Right lobe of liver (tissue), 6 donors: ENCODE results near the gene PICK1. TPM values are rescaled to one million over a fixed set of nuclear protein-coding genes. Genes with fewer than 3 reads are reported as not detected.

Source experiments
- ATAC-seq, 4 donors: fragments of 200-7000 bp; cut with Tn5 transposase; one replicate each; pipeline ENCODE4 v1.9.1; 2020; ENCODE audit warnings: mild to moderate bottlenecking in 4 of 4, moderate library complexity in 4 of 4
- DNase-seq, 3 donors: peaks; one replicate each; pipeline ENCODE4 v3.0.0-alpha.2; 2020
- H3K27ac ChIP-seq, 3 donors: fragments of 200-600 bp; one replicate each; pipeline ENCODE4 v1.8.0; 2022
- H3K27me3 ChIP-seq, 2 donors: fragments of 200-600 bp; one replicate each; pipeline ENCODE4 v1.8.0; 2022
- H3K36me3 ChIP-seq, 4 donors: fragments of 200-600 bp; sonication (generic) in 1 of 4; one replicate each; pipeline versions ENCODE4 v1.5.1 to v1.8.0; 2017 to 2022; ENCODE audit warnings: control low read depth in 1 of 4
- H3K4me1 ChIP-seq, 4 donors: fragments of 200-600 bp; sonication (generic) in 1 of 4; one replicate each; pipeline versions ENCODE4 v1.5.1 to v1.8.0; 2017 to 2022; ENCODE audit warnings: control low read depth in 1 of 4
- H3K4me3 ChIP-seq, 3 donors: fragments of 200-600 bp; one replicate each; pipeline ENCODE4 v1.8.0; 2022
- H3K9me3 ChIP-seq, 4 donors: fragments of 200-600 bp; sonication (generic) in 1 of 4; one replicate each; pipeline versions ENCODE4 v1.5.1 to v1.8.0; 2017 to 2022; ENCODE audit warnings: control low read depth in 1 of 4
- CTCF ChIP-seq, 4 donors: fragments of 200-600 bp in 3 of 4; fragments of 450-650 bp in 1 of 4; IDR thresholded peaks; one replicate each; pipeline versions ENCODE4 v1.5.1 to v1.8.0; 2016 to 2022; ENCODE audit warnings: antibody characterized with exemption in 4 of 4, mild to moderate bottlenecking in 2 of 4
- POLR2A ChIP-seq: fragments of 450-650 bp; IDR thresholded peaks from one replicate; pipeline ENCODE4 v1.6.1; 2017; ENCODE audit warnings: antibody characterized with exemption, mild to moderate bottlenecking
- WGBS: methylation state at CpG from one replicate; pipeline ENCODE4 v1.1.6; 2018; ENCODE audit warnings: low coverage, low lambda C conversion rate; ENCODE audit not compliant: insufficient coverage; ENCODE audit errors: missing lambda C conversion rate; 5-methylcytosine and 5-hydroxymethylcytosine counted together
- intact Hi-C, 2 donors: fragments of 100-400 bp; cut with DNase I; formaldehyde crosslinking; loops; one replicate each; pipeline versions ENCODE4 v1.11.2 to v1.14.1; 2022
- total RNA-seq, 6 experiments: library from RNA; depleted of rRNA in 2 of 6; stranded (reverse); fragments of >200 nt in 2 of 6; fragmentation: NEBNext Ultra II Directional in 3 of 6; extraction: Animal tissue kit (Norgen Biotek cat#: 25700) in 3 of 6; gene quantifications; one replicate each; pipeline versions ENCODE4 v1.1.0 to v1.2.4, GENCODE V29; 2016 to 2023
- donor health status: DM: no; HTN: yes; CAD: no.
- donor health status: DM: no; HTN: no; CAD: no.
- donor health status: DM: no; HTN: no; CAD: no.
- donor health status: DM: no; HTN: yes; CAD: no.
- donor health status: DM: no; HTN: yes; CAD: no.

The PICK1 gene
- total RNA-seq, 6 experiments from 2014 or later = 13.0 to 26.4 (median 20.3) TPM

- peak in 2 of 3 donors; percentile 16 to 43 for DNase-seq
- TF ChIP-seq CTCF (IDR thresholded peaks at IDR 0.05) (no peak), POLR2A (no peak)
- Histone ChIP-seq H3K27ac (no peak overlapping the region), H3K9me3 (no peaks in the 10 kb centered on the region), H3K4me3 (no peak overlapping the region), H3K4me1 (no peaks in the 10 kb centered on the region), H3K36me3 (no peaks in the 10 kb centered on the region), H3K27me3 (no peaks in the 10 kb centered on the region)
- intact Hi-C loops = no loop called here
- no CpG with 5 or more reads among the region's 25 CpGs for WGBS
- no peak for ATAC-seq
Observed at GRCh38 chr22:38086001-38086845, 29.0 kb downstream of the PICK1 start.

GRCh38 chr22:38086942-38087341 lies 29.7 kb downstream of the PICK1 start:
- intact Hi-C loops = no loop called here

GRCh38 chr22:38087855-38088254 lies 30.7 kb downstream of the PICK1 start:
- no peaks in the 10 kb centered on the region for H3K9me3 ChIP-seq
- peak in 1 of 3 donors; percentile 42 for DNase-seq
- H3K4me1 ChIP-seq = no peaks in the 10 kb centered on the region
- no peak for ATAC-seq
- WGBS = 86% methylated on average over 8 of the region's 12 CpGs
- no peaks in the 10 kb centered on the region for H3K36me3 ChIP-seq
- TF ChIP-seq POLR2A (no peak), CTCF (IDR thresholded peaks at IDR 0.05) (no peak)
- intact Hi-C loops = no loop called here
- no peak overlapping the region for H3K4me3 ChIP-seq
- H3K27me3 ChIP-seq = no peaks in the 10 kb centered on the region
- H3K27ac ChIP-seq = no peak overlapping the region

More at GRCh38 chr22:38086942-38087341, 29.7 kb downstream of the PICK1 start:
- H3K36me3 ChIP-seq = no peaks in the 10 kb centered on the region
- H3K27me3 ChIP-seq = no peaks in the 10 kb centered on the region
- WGBS = 95% methylated on average over 4 of the region's 13 CpGs
- no peak overlapping the region for H3K4me3 ChIP-seq
- no peaks in the 10 kb centered on the region for H3K9me3 ChIP-seq
- ATAC-seq (no peak), DNase-seq (peak in 2 of 3 donors; percentile 11 to 49)
- TF ChIP-seq CTCF (IDR thresholded peaks at IDR 0.05) (no peak), POLR2A (no peak)
- H3K4me1 ChIP-seq = no peaks in the 10 kb centered on the region
- H3K27ac ChIP-seq = no peak overlapping the region

- WGBS = 20% methylated on average over 1 of the region's 85 CpGs
- Histone ChIP-seq H3K4me3 (no peak overlapping the region), H3K27ac (no peak overlapping the region), H3K36me3 (no peaks in the 10 kb centered on the region), H3K27me3 (no peaks in the 10 kb centered on the region), H3K9me3 (no peaks in the 10 kb centered on the region), H3K4me1 (no peaks in the 10 kb centered on the region)
- ATAC-seq (no peak), DNase-seq (peak in 1 of 3 donors; percentile 50)
- intact Hi-C loops = no loop called here
- TF ChIP-seq CTCF (IDR thresholded peaks at IDR 0.05) = no peak
- TF ChIP-seq POLR2A = no peak
Observed at GRCh38 chr22:38088629-38089473, 31.6 kb downstream of the PICK1 start.
